Vagina (tissue), 2 donors: ENCODE results near the gene FTCDNL1. TPM values are rescaled to one million over a fixed set of nuclear protein-coding genes. Genes with fewer than 3 reads are reported as not detected.

Experiments
- DNase-seq, 2 donors: peaks; one replicate each; pipeline ENCODE4 v3.0.0-alpha.2; 2017; ENCODE audit errors: extremely low spot score in 2 of 2
- H3K27ac ChIP-seq: fragments of 200-600 bp; sonication (generic); one replicate; pipeline ENCODE4 v1.5.1; 2019
- H3K27me3 ChIP-seq: fragments of 200-600 bp; sonication (generic); one replicate; pipeline ENCODE4 v1.5.1; 2019
- H3K36me3 ChIP-seq, 2 donors: fragments of 200-600 bp; sonication (generic); one replicate each; pipeline ENCODE4 v1.5.1; 2017 to 2019
- H3K4me1 ChIP-seq: fragments of 200-600 bp; sonication (generic); one replicate; pipeline ENCODE4 v1.5.1; 2019
- H3K4me3 ChIP-seq, 2 donors: fragments of 200-600 bp; sonication (generic); 1 replicate in 1 of 2; 2 replicates in 1 of 2; pipeline ENCODE4 v1.5.1; 2016 to 2019
- H3K9me3 ChIP-seq: fragments of 200-600 bp; sonication (generic); one replicate; pipeline ENCODE4 v1.5.1; 2019
- POLR2A ChIP-seq, 2 donors: fragments of 450-650 bp; IDR thresholded peaks; one replicate each; pipeline ENCODE4 v1.6.1; 2017; ENCODE audit warnings: antibody characterized with exemption in 2 of 2, mild to moderate bottlenecking in 2 of 2, moderate library complexity in 2 of 2
- POLR2AphosphoS5 ChIP-seq, 2 donors: sonication (generic); formaldehyde crosslinking; IDR thresholded peaks; one replicate each; pipeline ENCODE4 v1.9.0; 2017; ENCODE audit warnings: antibody characterized with exemption in 2 of 2, mild to moderate bottlenecking in 2 of 2, low read depth in 1 of 2; ENCODE audit not compliant: insufficient read depth in 1 of 2
- intact Hi-C: fragments of 100-400 bp; cut with DNase I; formaldehyde crosslinking; loops from one replicate; pipeline ENCODE4 v1.15.1; 2023
- total RNA-seq: library from RNA; depleted of rRNA; stranded (reverse); fragments of >200 nt; gene quantifications from one replicate; pipeline ENCODE4 v1.2.3, GENCODE V29; 2016
- TF ChIP-seq, protein P1 (sequence below), 3 experiments: fragments of 450-650 bp in 2 of 3; fragments of 200-600 bp in 1 of 3; sonication (generic) in 1 of 3; IDR thresholded peaks; one replicate each; pipeline ENCODE4 v1.5.1; 2017 to 2019; ENCODE audit warnings: antibody characterized with exemption in 3 of 3, mild to moderate bottlenecking in 2 of 3, moderate library complexity in 2 of 3

Gene FTCDNL1
- total RNA-seq, 1 donor from 2014 or later = 2.5 TPM

- intact Hi-C loops = no loop called here
- no peak for DNase-seq
- H3K36me3 ChIP-seq = no peaks in the 10 kb centered on the region
- TF ChIP-seq POLR2A (IDR thresholded peaks at IDR 0.05) = no peak
- TF ChIP-seq, protein P1, sequence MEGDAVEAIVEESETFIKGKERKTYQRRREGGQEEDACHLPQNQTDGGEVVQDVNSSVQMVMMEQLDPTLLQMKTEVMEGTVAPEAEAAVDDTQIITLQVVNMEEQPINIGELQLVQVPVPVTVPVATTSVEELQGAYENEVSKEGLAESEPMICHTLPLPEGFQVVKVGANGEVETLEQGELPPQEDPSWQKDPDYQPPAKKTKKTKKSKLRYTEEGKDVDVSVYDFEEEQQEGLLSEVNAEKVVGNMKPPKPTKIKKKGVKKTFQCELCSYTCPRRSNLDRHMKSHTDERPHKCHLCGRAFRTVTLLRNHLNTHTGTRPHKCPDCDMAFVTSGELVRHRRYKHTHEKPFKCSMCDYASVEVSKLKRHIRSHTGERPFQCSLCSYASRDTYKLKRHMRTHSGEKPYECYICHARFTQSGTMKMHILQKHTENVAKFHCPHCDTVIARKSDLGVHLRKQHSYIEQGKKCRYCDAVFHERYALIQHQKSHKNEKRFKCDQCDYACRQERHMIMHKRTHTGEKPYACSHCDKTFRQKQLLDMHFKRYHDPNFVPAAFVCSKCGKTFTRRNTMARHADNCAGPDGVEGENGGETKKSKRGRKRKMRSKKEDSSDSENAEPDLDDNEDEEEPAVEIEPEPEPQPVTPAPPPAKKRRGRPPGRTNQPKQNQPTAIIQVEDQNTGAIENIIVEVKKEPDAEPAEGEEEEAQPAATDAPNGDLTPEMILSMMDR (IDR thresholded peaks at IDR 0.05) = no peak
- TF ChIP-seq POLR2AphosphoS5 (IDR thresholded peaks at IDR 0.05; ENCODE audit: insufficient read depth in 1 of 2, low read depth in 1 of 2) = no peak
- no peak overlapping the region for H3K4me3 ChIP-seq
- H3K27me3 ChIP-seq = no peaks in the 10 kb centered on the region
- H3K4me1 ChIP-seq = no peaks in the 10 kb centered on the region
- H3K9me3 ChIP-seq = no peaks in the 10 kb centered on the region
- no peak overlapping the region for H3K27ac ChIP-seq
Measured at GRCh38 chr2:199814817-199815211, 36.2 kb downstream of the FTCDNL1 start.

DNA sequence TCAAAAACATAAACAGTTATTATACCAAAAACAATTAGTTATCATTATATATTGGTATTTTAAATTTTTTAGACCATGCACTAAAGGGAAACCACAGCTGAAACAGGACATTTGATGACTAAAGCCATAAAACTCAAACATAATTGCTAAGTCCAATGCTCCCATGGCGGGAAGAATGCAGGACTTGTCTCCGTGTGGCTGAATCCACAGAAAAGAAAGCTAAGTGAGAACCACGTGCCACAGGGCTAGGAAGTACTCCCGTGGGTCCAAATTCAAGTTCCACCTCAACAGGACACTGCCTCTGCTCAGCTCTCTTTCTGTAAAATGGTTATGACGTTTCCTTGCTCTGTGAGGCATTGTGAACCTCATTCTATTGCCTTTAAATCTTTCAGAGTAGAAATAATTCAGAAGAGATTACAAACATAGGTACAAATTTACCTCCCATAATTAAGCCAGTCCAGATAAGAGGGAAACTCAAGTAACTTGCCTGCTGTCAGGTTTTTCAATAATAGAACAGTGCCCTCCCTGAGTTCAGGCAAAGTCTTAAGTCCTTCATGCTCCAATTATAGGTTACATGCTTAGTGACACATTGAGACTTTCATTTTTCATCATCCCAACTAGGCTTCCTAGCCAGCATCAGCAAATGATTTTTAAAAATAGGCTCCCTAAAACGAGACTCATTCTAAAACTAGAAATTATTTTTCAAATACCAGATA is 36.7 kb downstream of the FTCDNL1 start:
- Histone ChIP-seq H3K9me3 (no peaks in the 10 kb centered on the region), H3K4me3 (no peak overlapping the region), H3K36me3 (no peaks in the 10 kb centered on the region), H3K27ac (no peak overlapping the region), H3K4me1 (no peaks in the 10 kb centered on the region), H3K27me3 (no peaks in the 10 kb centered on the region)
- no peak for DNase-seq
- TF ChIP-seq POLR2AphosphoS5 (IDR thresholded peaks at IDR 0.05; ENCODE audit: insufficient read depth in 1 of 2, low read depth in 1 of 2) (no peak), POLR2A (IDR thresholded peaks at IDR 0.05) (no peak)
- TF ChIP-seq, protein P1 (IDR thresholded peaks at IDR 0.05) = no peak
- intact Hi-C loops = no loop called here

DNA sequence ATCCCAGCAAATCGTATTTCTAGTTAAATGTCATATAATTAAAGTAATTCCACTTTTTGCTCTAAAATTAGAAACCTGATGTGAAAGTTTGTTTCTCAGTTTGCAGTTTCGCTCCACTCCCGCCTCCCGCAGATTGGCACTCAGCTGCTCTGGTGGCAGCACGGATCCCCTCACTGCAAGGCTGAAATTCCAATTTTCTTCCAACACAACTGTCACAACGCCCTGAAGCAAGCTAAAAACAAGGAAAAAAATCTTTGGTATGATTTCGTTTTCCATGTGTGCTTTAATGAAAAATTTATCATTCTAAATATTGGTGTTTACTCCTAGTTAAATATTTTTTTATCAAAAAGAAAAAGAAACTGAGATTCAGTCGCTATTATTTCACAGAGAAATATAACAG is 38.5 kb downstream of the FTCDNL1 start:
- H3K36me3 ChIP-seq = no peaks in the 10 kb centered on the region
- intact Hi-C loops = no loop called here
- H3K4me3 ChIP-seq = no peak overlapping the region
- no peaks in the 10 kb centered on the region for H3K4me1 ChIP-seq
- H3K27me3 ChIP-seq = no peaks in the 10 kb centered on the region
- DNase-seq = no peak
- TF ChIP-seq, protein P1 (IDR thresholded peaks at IDR 0.05) = no peak
- TF ChIP-seq POLR2A (IDR thresholded peaks at IDR 0.05) (no peak), POLR2AphosphoS5 (IDR thresholded peaks at IDR 0.05; ENCODE audit: insufficient read depth in 1 of 2, low read depth in 1 of 2) (no peak)
- no peaks in the 10 kb centered on the region for H3K9me3 ChIP-seq
- no peak overlapping the region for H3K27ac ChIP-seq

DNA sequence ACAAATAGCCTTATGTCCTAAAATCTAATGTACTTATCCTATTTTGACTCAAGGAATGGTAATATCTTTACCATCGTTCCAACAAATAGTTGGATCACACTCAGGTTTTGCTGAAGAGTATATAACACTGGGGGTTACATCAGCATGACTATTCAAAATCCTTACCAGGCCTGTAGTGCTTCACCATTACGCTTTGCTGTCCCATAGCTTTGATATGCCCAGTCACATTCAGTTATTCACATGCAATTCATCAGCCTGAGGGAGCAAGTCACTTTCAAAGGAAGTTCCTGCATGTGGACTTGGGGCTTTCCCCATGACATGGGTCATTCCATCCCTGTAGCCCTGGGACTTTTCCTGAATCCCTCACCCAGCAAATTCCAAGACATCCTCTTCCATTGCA is 39.6 kb downstream of the FTCDNL1 start:
- intact Hi-C loops = no loop called here
- H3K4me3 ChIP-seq = no peak overlapping the region
- no peak for DNase-seq
- TF ChIP-seq POLR2AphosphoS5 (IDR thresholded peaks at IDR 0.05; ENCODE audit: insufficient read depth in 1 of 2, low read depth in 1 of 2) (no peak), POLR2A (IDR thresholded peaks at IDR 0.05) (no peak)
- TF ChIP-seq, protein P1 (IDR thresholded peaks at IDR 0.05) = no peak
- H3K4me1 ChIP-seq = no peaks in the 10 kb centered on the region
- no peaks in the 10 kb centered on the region for H3K36me3 ChIP-seq
- H3K27me3 ChIP-seq = no peaks in the 10 kb centered on the region
- no peaks in the 10 kb centered on the region for H3K9me3 ChIP-seq
- H3K27ac ChIP-seq = no peak overlapping the region

GRCh38 chr2:199810422-199811171 is 40.4 kb downstream of the FTCDNL1 start:
- no peak for TF ChIP-seq POLR2AphosphoS5 (IDR thresholded peaks at IDR 0.05; ENCODE audit: insufficient read depth in 1 of 2, low read depth in 1 of 2)
- TF ChIP-seq, protein P1 (IDR thresholded peaks at IDR 0.05) = no peak
- no peak for TF ChIP-seq POLR2A (IDR thresholded peaks at IDR 0.05)
- no peak overlapping the region for H3K4me3 ChIP-seq
- intact Hi-C loops = no loop called here

More at GRCh38 chr2:199810422-199811171, 40.4 kb downstream of the FTCDNL1 start:
- H3K9me3 ChIP-seq = no peaks in the 10 kb centered on the region
- no peaks in the 10 kb centered on the region for H3K4me1 ChIP-seq
- DNase-seq = no peak
- no peaks in the 10 kb centered on the region for H3K36me3 ChIP-seq
- H3K27ac ChIP-seq = no peak overlapping the region
- no peaks in the 10 kb centered on the region for H3K27me3 ChIP-seq
